Measurements from ENCODE around the gene OTUD4.

- TF ChIP-seq CTCF (IDR thresholded peaks at IDR 0.05) (no peak), POLR2A (IDR thresholded peaks at IDR 0.05) (no peak)
Observed at GRCh38 chr4:145083891-145084605, 96.3 kb downstream of the OTUD4 start.

Data from stomach (tissue), 4 donors.